Gastrocnemius medialis (tissue), 4 donors: ENCODE data around the gene WAPL.

Source experiments
- POLR2A ChIP-seq, 2 donors: fragments of 450-650 bp; IDR thresholded peaks; one replicate each; pipeline ENCODE4 v1.6.1; 2017; ENCODE audit warnings: antibody characterized with exemption in 2 of 2, mild to moderate bottlenecking in 2 of 2, moderate library complexity in 2 of 2
- TF ChIP-seq, protein P1 (sequence below), 5 experiments: fragments of 450-650 bp in 3 of 5; fragments of 200-600 bp in 2 of 5; sonication (generic) in 2 of 5; IDR thresholded peaks in 4 of 5; conservative IDR thresholded peaks in 1 of 5; 1 replicate in 4 of 5; 2 replicates in 1 of 5; pipeline ENCODE4 v1.5.1; 2016 to 2019; ENCODE audit warnings: antibody characterized with exemption in 5 of 5, mild to moderate bottlenecking in 3 of 5, moderate library complexity in 3 of 5

- TF ChIP-seq, protein P1, sequence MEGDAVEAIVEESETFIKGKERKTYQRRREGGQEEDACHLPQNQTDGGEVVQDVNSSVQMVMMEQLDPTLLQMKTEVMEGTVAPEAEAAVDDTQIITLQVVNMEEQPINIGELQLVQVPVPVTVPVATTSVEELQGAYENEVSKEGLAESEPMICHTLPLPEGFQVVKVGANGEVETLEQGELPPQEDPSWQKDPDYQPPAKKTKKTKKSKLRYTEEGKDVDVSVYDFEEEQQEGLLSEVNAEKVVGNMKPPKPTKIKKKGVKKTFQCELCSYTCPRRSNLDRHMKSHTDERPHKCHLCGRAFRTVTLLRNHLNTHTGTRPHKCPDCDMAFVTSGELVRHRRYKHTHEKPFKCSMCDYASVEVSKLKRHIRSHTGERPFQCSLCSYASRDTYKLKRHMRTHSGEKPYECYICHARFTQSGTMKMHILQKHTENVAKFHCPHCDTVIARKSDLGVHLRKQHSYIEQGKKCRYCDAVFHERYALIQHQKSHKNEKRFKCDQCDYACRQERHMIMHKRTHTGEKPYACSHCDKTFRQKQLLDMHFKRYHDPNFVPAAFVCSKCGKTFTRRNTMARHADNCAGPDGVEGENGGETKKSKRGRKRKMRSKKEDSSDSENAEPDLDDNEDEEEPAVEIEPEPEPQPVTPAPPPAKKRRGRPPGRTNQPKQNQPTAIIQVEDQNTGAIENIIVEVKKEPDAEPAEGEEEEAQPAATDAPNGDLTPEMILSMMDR (IDR thresholded peaks at IDR 0.05 in 4 of 5, conservative IDR thresholded peaks at IDR 0.05 in 1 of 5) = no peak
- peak; percentile 33 to 38 for TF ChIP-seq POLR2A (IDR thresholded peaks at IDR 0.05)
Observed at GRCh38 chr10:86535132-86535882, 13.7 kb upstream of the WAPL start.
